HUES48 (cell line): ENCODE measurements around the gene FCHO1.
A peak's percentile ranks its signal among the peaks of the same experiment; 100 is the strongest.

Experiments
- H3K27ac ChIP-seq: one replicate; pipeline ENCODE4 v1.7.0; 2013; ENCODE audit warnings: low read depth, low read length, inconsistent platforms
- H3K27me3 ChIP-seq: 2 replicates; pipeline ENCODE4 v1.6.1; 2013; ENCODE audit warnings: mild to moderate bottlenecking, low read length; ENCODE audit not compliant: control insufficient read depth, insufficient read depth
- H3K36me3 ChIP-seq: 2 replicates; pipeline ENCODE4 v1.6.1; 2013; ENCODE audit warnings: low read length; ENCODE audit not compliant: control insufficient read depth, insufficient read depth
- H3K4me1 ChIP-seq: 2 replicates; pipeline ENCODE4 v1.6.1; 2013; ENCODE audit warnings: mild to moderate bottlenecking, low read length; ENCODE audit not compliant: control insufficient read depth, insufficient read depth
- H3K4me3 ChIP-seq: 2 replicates; pipeline ENCODE4 v1.5.1; 2013; ENCODE audit warnings: mild to moderate bottlenecking, low read depth, low read length
- H3K9ac ChIP-seq: 2 replicates; pipeline ENCODE4 v1.6.1; 2013; ENCODE audit warnings: mild to moderate bottlenecking, low read depth, low read length, moderate library complexity
- H3K9me3 ChIP-seq: 2 replicates; pipeline ENCODE4 v1.6.1; 2013; ENCODE audit warnings: low read length; ENCODE audit not compliant: control insufficient read depth, insufficient read depth

Gene FCHO1

DNA sequence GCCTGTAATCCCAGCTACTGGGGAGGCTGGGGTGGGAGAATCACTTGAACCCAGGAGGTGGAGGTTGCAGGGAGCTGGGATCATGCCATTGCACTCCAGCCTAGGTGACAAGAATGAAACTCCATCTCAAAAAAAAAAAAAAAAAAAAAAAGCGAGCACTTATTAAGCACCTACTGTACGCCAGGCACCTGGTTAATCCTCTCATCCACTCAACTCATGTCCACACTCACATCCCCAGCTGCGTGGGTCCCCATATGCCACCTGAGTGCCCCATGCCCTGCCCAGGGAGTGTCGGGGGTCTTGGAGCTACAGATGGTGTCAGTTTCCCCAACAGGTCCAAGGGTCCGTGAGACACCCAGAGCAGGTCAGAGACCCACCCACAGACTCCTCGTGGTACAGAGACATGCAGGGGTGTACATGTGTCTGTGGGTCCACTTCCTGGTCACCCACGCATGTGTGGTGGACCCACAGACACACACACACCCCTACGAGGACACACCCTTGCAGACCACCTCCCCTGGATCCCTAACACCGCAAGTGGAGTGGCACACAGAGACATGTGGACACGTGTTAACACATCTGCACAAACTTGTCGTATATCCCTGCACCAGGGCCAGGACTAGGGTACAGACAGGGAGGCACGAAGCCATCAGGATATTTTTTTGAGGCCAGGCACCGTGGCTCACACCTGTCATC is 66.5 kb downstream of the FCHO1 start:
- Histone ChIP-seq H3K27me3 (no peaks in the 10 kb centered on the region), H3K9ac (no peak overlapping the region), H3K4me3 (no peak overlapping the region), H3K9me3 (no peaks in the 10 kb centered on the region), H3K36me3 (no peaks in the 10 kb centered on the region), H3K27ac (no peak overlapping the region), H3K4me1 (no peaks in the 10 kb centered on the region)

DNA sequence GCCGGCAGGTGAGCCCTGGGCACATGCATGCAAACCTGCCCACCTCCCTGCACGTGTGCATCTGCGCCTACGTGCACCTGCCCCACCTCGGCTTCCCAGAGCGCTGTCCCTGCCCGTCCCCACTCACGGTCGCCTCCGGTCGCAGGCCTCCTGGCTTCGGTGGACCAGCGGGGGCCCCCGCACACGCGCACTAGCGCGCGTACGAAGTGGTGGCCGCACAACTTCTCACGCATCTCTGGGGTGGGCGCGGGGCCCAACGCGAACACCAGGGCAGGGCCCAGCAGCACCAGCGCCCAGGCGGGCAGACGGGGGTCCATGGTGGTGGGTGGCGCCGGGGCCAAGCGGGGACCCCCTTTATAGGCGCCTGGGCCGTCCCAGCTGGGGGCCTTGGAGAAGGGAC is 69.9 kb downstream of the FCHO1 start, which contains the start of gene INSL3:
Gene INSL3 (minus strand): TSS at position 330 of the 400 bp plus-strand sequence. CDS start 13 bp downstream, at position 317.
- H3K27me3 ChIP-seq = no peaks in the 10 kb centered on the region
- no peak within 1 kb of the TSS for H3K9ac ChIP-seq
- no peak within 1 kb of the TSS for H3K27ac ChIP-seq
- H3K4me3 ChIP-seq = no peak within 1 kb of the TSS
- H3K4me1 ChIP-seq = no peaks in the 10 kb centered on the region
- no peaks in the 10 kb centered on the region for H3K9me3 ChIP-seq
- no peaks in the 10 kb centered on the region for H3K36me3 ChIP-seq

- no peak overlapping the region for H3K9ac ChIP-seq
- H3K4me3 ChIP-seq = no peak overlapping the region
- H3K36me3 ChIP-seq = no peaks in the 10 kb centered on the region
- no peaks in the 10 kb centered on the region for H3K4me1 ChIP-seq
- H3K9me3 ChIP-seq = no peaks in the 10 kb centered on the region
- H3K27ac ChIP-seq = no peak overlapping the region
- no peaks in the 10 kb centered on the region for H3K27me3 ChIP-seq
These were observed 73.1 kb downstream of the FCHO1 start for GRCh38 chr19:17824339-17824738.

DNA sequence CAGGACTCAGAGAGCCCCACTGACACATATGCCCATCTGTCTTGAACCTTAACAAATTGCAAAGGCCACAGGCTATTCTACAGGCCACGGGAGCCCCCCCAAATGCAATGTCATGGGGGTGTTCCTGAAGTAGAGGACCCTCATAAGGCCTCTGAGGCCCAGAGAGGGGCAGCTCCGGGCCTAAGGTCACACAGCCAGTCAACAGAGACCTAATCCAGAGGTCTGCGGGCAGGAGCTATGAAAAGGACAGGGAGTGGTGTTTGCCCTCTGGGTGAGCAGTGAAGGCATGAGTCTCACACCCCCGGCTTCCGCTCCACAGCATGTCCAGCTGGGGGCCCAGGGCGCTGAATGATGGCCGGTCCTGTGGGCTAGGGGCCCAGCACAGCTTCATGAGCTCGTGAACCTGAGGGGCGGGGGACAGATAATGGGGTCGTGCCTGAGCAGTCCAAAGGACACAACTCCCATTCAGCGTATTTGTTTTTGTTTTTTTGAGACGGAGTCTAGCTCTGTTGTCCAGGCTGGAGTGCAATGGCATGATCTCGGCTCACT is 75.3 kb downstream of the FCHO1 start:
- Histone ChIP-seq H3K4me3 (no peak overlapping the region), H3K9me3 (no peaks in the 10 kb centered on the region), H3K4me1 (no peaks in the 10 kb centered on the region), H3K27ac (no peak overlapping the region), H3K9ac (no peak overlapping the region), H3K27me3 (peaks cover under 1% of the 10 kb centered on the region; the same call in 1 of the 2 replicates), H3K36me3 (no peaks in the 10 kb centered on the region)

GRCh38 chr19:17829855-17830566 is 78.7 kb downstream of the FCHO1 start:
- no peaks in the 10 kb centered on the region for H3K9me3 ChIP-seq
- no peaks in the 10 kb centered on the region for H3K36me3 ChIP-seq
- peaks cover 3% of the 10 kb centered on the region; the same call in 1 of the 2 replicates for H3K27me3 ChIP-seq
- peaks cover 5% of the 10 kb centered on the region; the same call in 1 of the 2 replicates for H3K4me1 ChIP-seq
- H3K27ac ChIP-seq = peak overlapping the region; percentile 85
- H3K9ac ChIP-seq = peak overlapping the region; percentile 62
- peak overlapping the region; percentile 77 for H3K4me3 ChIP-seq

- Histone ChIP-seq H3K36me3 (no peaks in the 10 kb centered on the region), H3K4me1 (peaks cover 5% of the 10 kb centered on the region; the same call in 1 of the 2 replicates), H3K27me3 (peaks cover 3% of the 10 kb centered on the region; the same call in 1 of the 2 replicates), H3K9me3 (no peaks in the 10 kb centered on the region), H3K27ac (peak overlapping the region; percentile 85), H3K9ac (peak overlapping the region; percentile 62), H3K4me3 (peak overlapping the region; percentile 81)
These were observed 79.5 kb downstream of the FCHO1 start for GRCh38 chr19:17830567-17831418.

DNA sequence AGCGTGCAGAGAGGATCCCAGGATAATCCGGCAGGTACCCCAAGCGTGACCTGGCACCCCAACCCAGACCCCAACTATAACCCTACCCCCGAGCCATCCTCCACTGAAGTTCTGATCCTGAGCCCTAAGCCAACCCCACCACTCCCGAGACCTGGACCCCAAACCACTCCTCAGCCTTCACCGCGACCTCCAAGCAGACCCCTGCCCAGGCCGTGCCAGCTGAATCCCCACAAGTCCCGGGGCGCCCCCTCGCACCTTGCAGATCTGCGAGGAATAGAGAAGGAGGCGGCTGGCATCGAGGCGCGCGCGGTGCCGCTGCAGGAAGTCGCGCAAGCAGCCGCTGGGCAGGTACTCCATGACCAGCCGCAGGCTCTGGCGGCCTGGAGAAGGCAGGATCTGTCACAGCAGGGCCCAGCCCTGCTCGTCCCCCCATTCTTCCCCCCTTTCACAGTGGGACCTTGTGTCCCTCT is 80.2 kb downstream of the FCHO1 start:
- H3K27ac ChIP-seq = no peak overlapping the region
- H3K4me1 ChIP-seq = peaks cover 5% of the 10 kb centered on the region; the same call in 1 of the 2 replicates
- H3K9me3 ChIP-seq = no peaks in the 10 kb centered on the region
- H3K4me3 ChIP-seq = peak overlapping the region; percentile 81
- no peaks in the 10 kb centered on the region for H3K36me3 ChIP-seq
- H3K9ac ChIP-seq = no peak overlapping the region
- H3K27me3 ChIP-seq = peaks cover 3% of the 10 kb centered on the region; the same call in 1 of the 2 replicates

GRCh38 chr19:17832443-17833208 is 81.3 kb downstream of the FCHO1 start:
- Histone ChIP-seq H3K36me3 (no peaks in the 10 kb centered on the region), H3K4me1 (peaks cover 5% of the 10 kb centered on the region; the same call in 1 of the 2 replicates), H3K27me3 (peaks cover 3% of the 10 kb centered on the region; the same call in 1 of the 2 replicates), H3K4me3 (no peak overlapping the region), H3K27ac (no peak overlapping the region), H3K9me3 (no peaks in the 10 kb centered on the region), H3K9ac (no peak overlapping the region)

DNA sequence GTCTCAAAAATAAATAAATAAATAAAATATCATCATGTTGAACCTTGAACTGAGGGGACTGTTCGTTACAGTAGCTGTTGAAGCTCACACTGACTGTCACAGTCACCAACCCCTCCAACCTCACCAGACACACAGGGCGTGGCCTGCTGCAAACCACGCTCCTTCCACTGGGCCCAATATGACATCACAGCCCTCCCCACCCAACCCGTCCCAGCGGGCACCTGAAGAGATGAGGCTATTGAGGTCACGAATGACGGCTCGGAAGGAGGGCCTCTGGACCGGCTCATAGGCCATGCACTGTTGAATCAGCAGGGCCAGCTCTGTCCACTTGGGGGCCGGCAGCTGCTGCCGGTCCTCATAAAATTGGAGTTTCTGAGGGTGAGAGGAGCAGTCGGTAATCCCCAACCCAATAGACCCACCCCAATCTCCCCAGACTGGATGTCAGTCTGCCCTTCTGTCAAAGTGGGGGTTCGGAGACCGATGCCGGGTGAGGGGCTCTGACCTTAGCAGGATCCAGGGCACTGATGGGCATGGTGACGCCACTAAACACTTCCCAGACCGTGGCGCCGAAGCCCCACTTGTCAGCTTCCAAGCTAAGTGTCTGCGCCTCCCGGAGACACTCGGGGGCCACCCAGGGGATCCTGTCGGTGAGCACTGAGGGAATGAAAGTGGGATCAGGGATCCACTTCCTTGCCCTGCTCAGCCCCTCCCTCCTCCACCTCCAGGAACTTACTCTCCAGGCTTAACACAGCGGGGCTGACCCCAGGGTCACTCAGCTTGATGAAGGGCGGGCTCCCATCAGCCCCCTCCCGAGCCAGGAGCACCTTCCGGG is 83.3 kb downstream of the FCHO1 start:
- Histone ChIP-seq H3K9ac (no peak overlapping the region), H3K27me3 (peaks cover 3% of the 10 kb centered on the region; the same call in 1 of the 2 replicates), H3K27ac (no peak overlapping the region), H3K9me3 (no peaks in the 10 kb centered on the region), H3K36me3 (no peaks in the 10 kb centered on the region), H3K4me3 (no peak overlapping the region), H3K4me1 (peaks cover 5% of the 10 kb centered on the region; the same call in 1 of the 2 replicates)
